Ureter (tissue), 1 donor: ENCODE data around the gene CELA1. TPM values are rescaled to one million over a fixed set of nuclear protein-coding genes. Genes with fewer than 3 reads are reported as not detected.

Source experiments
- DNase-seq: peaks from one replicate; pipeline ENCODE4 v3.0.0-alpha.2; 2020; ENCODE audit warnings: low spot score
- total RNA-seq: library from RNA; stranded (reverse); gene quantifications from one replicate; pipeline ENCODE4 v1.2.4, GENCODE V29; 2023
- donor health status: DM: yes; HTN: yes; CAD: no.

CELA1 gene
- total RNA-seq, 1 donor from 2014 or later, result not detected

DNA sequence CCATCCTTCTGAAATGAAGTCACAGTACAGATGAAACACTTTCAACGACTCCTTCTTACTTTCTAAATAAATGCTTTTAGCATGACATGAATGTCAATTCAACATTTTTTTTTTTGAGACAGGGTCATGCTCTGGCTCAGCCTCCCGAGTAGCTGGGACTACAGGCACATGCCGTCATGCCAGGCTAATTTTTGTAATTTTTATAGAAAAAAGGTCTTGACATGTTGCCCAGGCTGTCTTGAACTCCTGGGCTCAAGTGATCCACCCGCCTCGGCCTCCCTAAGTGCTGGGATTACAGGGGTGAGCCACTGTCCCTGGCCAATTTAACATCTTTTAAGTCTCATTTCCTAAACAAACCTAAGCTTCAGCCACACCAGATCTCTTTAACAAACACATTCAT is 28.4 kb upstream of the CELA1 start:
- no peak for DNase-seq

DNA sequence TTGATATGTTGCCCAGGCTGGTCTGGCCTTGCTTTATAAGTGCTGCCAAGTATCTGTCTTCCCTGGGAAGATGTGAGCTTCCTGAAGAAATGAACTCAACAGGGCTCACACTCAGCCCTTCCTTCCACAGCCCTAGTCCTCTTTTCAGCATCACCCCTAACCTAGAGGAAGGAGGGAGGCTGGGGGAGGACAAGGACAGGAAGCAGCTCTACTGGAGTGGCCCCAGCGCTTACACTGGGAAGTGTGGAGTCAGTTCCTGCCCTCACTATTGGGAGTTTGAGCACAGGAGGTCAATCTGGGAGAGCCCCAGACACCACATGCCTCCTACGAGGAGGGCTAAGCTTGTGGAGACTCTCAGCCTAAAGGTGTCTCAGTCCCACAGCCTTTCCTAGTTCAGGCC is 27.9 kb upstream of the CELA1 start:
- DNase-seq, result no peak

GRCh38 chr12:51373187-51373586 is 26.7 kb upstream of the CELA1 start:
- no peak for DNase-seq

- DNase-seq, result no peak
Observed at GRCh38 chr12:51372021-51372420, 25.5 kb upstream of the CELA1 start.

- peak; percentile 75 for DNase-seq
Observed at GRCh38 chr12:51371295-51371953, 24.9 kb upstream of the CELA1 start.

DNA sequence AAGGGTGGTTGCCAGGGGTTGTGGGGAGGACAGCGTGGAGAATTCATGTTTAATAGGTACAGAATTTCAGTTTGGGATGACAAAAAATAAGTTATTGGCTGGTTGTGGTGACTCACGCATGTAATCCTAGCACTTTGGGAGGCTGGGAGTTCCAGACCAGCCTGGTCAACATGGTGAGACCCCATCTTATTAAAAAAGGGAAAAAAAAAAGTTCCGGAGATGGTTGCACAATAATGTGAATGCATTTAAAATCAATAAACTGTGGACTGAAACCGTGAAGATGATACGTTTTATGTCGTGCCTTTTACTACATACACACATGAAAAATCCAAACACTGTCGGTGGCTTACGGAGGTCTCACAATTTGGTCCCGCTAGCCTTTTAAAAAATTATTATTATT is 24.2 kb upstream of the CELA1 start:
- no peak for DNase-seq

GRCh38 chr12:51369581-51369980 is 23.1 kb upstream of the CELA1 start:
- no peak for DNase-seq

GRCh38 chr12:51368640-51369517 is 22.4 kb upstream of the CELA1 start:
- peak; percentile 51 for DNase-seq

DNA sequence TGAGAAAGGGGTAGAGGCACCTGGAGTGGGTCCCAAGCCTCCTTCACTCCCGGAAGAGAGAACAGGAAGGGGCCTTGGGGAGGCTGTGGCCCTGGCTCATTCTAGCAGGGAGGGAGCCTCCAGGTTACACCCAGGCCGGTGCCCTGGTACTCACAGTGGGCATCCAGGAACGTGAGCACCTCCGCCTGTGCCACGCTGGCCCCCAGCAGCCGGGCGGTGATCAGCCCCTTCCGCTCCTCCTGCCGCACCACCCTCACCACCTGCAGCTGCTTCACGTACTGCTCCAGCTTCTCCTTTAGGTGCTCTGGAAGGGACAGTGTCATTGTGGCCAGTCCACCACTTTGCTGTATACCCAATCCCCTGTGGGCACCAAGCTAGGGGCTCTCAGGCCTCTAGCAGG is 18.8 kb upstream of the CELA1 start:
- no peak for DNase-seq

- DNase-seq, result no peak
Observed at GRCh38 chr12:51364001-51364400, 17.5 kb upstream of the CELA1 start.

GRCh38 chr12:51362747-51363342 is 16.4 kb upstream of the CELA1 start:
- no peak for DNase-seq

- DNase-seq, result no peak
Observed at GRCh38 chr12:51362307-51362706, 15.8 kb upstream of the CELA1 start.

- DNase-seq, result no peak
Observed at GRCh38 chr12:51361161-51362016, 14.9 kb upstream of the CELA1 start.

- DNase-seq, result no peak
Observed at GRCh38 chr12:51360315-51360714, 13.8 kb upstream of the CELA1 start.

DNA sequence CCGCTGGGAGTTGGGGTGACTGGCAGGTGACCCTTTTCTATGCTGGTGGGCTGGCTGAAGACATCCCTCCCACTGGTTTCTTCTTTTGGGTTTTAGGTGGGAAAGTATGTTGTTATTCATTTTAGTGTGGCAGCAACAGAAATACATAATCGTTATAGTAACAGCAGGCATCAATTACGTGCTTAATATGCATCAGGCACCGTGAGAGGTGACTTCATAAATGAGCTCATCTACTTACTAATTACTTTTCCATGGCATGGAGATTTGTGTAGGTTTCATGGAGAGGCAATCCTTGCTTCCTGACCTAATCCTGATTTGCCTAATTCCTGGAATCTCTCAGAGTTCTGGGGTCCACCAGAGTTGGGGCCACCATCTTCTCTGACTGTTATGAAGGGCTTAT is 13.4 kb upstream of the CELA1 start:
- no peak for DNase-seq

- no peak for DNase-seq
Observed at GRCh38 chr12:51358496-51358895, 12.0 kb upstream of the CELA1 start.

DNA sequence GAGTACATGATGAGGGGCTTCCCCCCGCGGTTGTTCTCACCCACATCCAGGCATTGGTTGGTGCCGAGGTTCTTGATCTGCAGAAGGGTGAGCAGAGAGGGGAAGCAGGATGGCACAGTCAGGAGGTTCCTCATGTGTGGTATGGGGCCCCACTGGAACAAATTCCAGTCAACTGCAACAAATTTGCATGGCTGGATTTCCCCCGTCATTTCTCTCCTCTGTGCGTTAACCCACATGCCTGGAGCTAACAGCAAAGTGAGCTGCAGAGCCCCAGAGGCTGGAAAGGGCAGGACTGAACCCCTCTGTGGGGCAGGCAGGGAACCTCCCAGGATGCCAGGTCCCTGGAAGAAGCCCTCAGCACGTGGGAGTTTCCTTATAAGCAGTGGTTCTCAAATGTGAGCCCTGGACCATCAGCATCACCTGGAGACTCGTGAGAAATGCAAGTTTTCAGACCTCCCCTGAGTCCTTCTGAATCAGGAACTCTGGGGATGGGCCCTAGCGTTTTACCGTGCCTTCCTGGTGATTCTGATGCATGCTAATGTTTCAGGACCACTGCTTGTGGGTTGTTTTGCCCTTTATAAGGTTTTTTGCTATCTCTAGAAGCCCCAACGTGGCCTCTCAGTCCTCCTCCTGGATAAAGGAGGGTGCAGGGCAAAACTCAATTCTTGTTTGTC is 11.0 kb upstream of the CELA1 start:
- DNase-seq, result no peak

- DNase-seq, result no peak
Observed at GRCh38 chr12:51351913-51352532, 5.5 kb upstream of the CELA1 start.

- DNase-seq, result no peak
Observed at GRCh38 chr12:51349026-51349425, 2.5 kb upstream of the CELA1 start.

DNA sequence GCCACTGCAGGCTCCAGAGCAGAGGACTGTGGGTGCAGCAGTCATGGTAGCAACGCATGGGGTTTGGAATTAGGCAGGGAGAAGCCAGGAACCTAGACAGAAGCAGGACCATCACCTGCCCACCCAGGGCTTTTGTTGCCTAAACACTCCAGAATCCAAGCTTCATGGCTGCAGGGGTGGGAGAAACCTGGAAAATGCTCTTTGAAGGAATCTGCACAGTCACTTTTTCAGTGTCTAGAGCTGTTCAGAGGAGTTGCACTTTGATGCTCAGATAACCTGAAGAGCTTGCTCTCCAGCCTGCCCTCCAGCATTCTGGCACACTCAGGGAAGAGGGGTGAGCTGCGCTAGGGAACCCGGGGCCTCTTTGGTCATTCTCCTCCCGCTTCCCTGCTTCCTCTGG is 1.6 kb upstream of the CELA1 start:
- no peak for DNase-seq

DNA sequence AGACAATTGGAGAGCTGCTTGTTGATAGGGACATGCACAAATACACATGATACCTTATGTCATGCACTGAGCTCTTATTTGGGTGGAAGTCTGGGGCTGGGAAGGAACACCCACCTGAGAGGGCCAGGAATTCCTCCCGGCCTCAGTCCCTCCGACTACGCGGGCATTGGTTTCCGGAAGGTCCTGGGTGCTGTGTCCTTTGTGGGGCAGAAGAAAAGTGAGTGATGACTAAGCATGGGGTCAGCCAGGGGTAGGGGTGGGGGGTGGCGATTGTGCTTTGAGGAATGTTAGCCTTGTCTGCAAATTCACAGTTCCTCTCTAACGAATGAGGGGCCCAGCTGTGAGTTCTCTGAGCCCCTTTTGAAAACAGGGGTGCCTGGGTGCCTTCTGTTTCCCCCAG is 798 bp downstream of the CELA1 start:
- no peak for DNase-seq
